HG02884 (cell line): ENCODE measurements around the gene CUBN.

Experiments used
- ATAC-seq: cut with Tn5 transposase; IDR thresholded peaks from one replicate; pipeline ENCODE4 v1.9.1; 2021; ENCODE audit warnings: mild to moderate bottlenecking, moderate library complexity; ENCODE audit not compliant: unreplicated experiment

CUBN gene

DNA sequence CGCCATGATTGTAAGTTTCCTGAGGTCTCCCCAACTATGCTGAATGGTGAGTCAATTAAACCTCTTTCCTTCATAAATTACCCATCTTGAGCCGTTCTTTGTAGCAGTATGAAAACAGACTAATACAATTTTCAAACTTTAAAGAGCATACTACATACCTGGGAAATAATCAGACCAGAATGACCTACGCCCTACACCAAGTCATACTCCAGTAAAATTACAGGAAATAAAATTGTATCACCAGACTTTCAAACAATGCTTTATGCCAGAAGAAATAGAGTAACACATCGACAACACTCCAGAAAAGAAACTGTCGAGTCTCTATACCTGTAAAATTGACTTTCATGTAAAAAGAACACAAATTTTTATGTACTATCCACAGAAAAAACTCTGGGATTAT lies 331.0 kb downstream of the CUBN start:
- ATAC-seq, result no peak

DNA sequence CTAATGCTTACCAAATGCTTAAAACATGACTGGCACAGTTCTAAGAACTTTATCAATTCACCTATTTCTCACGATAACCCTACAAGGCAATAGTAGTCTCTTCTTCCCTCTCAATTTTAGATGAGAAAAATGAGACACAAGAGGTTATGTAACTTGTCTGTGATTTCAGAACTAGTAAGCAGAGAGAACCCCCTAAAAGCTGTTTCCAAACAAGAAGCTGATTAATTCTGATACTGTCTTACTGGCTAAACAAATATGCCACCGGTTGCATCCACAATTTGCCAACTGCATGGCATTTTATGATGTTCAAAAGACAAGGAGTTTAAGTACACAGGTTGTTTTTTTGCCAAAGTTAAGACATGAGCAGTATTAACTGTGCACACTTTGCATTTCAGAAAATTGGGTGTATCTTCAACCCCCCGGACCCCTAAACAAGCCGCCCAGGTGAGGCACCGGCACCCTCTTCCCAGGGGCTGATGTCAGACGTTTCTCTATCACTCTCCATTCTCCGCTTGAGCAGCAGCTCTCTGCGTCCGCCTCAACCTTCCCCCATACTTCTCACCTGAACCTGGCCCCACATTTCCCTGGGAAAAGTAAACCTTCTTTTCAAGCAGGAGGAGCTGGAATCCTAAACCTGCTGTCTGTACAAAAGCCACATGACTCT lies 334.1 kb downstream of the CUBN start:
- no peak for ATAC-seq

DNA sequence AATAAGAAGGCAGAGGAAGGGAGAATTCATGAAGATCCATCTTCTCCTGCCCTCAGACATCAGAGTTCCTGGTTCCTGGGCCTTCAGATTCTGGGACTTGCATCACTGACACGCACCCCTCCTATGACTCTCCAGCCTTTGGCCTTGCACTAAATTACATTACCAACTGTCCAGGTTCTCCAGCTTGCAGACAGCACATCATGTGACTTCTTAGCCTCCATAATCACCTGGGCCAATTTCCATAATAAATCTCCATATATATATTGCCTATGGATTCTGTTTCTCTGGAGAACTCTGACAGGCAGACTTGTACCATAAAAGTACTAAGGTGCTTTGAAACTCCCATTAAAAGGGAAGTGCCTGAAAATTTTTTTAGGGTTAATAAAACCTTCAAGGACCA lies 335.6 kb downstream of the CUBN start:
- no peak for ATAC-seq

DNA sequence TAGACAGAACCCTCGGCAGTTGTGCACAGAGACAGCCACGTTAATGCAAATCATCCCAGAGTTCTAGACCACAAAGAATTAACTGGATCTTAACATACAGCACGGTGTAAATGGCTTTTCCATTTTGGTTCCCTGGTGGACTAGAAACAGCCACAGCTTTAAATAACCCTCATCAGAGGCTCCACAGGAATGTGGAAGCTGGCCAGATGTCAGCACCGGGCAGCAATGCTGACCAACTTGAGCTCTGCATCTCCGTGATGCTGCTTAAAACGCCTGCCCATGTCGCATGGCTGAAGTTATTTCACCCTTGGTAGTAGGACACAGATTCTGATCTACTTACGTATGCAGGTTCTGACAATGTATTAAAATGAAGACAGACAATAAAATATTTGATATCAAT lies 336.9 kb downstream of the CUBN start:
- no peak for ATAC-seq

DNA sequence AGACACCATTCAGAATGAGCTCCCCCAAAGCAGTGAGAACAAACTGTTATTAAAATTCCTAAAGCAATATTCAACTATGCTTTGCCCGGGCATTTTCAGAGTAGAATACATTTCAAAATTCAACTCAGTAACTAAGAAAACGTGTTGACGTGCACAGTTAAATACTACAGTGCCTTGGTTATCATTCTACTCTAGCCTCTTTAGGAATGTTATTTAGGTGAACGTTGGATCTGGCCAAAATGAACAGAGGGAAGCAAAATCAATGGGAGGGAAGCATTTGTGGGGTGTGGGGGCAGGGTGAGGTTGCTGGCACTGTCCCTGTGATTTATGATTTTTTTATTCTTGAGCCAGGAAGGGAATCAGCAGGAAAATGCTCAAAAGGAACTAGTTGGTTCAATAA lies 339.8 kb downstream of the CUBN start:
- no peak for ATAC-seq

DNA sequence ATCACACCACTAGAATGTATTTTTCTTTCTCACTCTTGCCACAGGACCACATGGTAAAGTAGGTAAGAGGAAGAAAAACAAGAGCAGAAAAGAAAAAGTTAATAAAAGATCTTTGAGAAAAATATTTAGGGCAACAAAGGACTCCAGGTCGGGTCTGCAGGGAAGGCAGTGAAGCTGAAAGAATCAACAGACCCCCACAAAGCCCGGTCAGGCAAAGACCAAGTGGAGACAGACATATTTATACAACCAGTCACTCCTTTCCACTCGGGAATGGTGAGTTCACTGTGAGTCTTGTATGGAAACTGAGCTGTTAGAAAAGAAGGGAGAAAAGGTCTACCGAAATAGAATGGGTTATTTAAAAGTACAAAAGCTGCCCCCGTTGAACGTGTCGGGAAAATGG lies 340.4 kb downstream of the CUBN start:
- ATAC-seq, result no peak

DNA sequence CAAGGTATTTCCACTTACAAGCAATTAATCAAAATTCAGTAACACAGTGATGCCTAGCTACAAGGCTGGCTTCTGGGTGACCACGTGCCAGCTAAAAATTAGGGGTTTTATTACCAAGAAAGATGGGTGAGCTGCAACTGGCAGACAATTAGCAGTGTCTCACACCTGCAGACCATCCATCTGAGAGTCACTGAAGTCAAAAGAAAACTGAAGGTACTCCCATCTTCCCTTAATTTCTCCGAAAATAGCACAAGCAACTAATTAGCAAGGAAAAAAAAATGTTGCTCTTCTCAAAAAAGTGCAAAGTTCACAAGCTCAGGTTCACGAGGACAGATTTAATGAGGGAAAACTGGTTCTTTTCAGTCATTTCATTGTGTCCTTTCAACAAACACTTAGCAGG lies 340.8 kb downstream of the CUBN start:
- ATAC-seq, result no peak

DNA sequence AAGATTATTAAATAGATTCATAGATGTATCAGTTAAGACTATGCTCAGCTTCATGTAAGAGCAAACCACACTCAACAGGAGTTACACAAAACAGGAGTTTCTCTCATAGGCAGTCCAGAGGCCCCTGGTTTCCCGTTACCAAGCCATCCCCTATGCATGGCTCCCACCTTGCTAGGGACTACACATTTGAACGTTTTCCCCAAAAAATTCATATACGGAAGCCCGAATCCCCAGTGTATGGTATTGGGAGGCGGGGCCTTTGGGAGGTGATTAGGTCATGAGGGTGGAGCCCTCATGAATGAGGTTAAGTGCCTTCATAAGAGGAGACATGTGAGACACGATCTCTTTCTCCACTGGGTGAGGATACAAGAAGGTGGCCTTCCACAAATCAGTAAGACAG lies 341.5 kb downstream of the CUBN start:
- ATAC-seq, result peak; percentile 39

DNA sequence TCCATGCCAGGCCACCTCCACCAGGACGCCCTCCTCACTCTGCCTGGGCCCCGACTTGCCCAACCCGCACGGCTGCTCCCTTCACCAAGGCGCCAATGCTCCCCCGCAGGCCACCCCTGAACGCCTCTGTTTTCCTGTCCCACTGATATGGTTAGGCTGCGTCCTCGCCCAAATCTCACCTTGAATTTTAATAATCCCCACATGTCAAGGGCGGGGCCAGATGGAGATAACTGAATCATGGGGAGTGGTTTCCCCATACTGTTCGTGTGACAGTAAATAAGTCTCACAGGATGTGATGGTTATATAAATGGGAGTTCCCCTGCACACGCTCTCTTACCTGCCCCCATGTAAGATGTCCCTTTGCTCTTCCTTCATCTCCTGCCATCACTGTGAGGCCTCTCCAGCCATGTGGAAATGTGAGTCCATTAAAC lies 342.2 kb downstream of the CUBN start:
- peak; percentile 81 for ATAC-seq

DNA sequence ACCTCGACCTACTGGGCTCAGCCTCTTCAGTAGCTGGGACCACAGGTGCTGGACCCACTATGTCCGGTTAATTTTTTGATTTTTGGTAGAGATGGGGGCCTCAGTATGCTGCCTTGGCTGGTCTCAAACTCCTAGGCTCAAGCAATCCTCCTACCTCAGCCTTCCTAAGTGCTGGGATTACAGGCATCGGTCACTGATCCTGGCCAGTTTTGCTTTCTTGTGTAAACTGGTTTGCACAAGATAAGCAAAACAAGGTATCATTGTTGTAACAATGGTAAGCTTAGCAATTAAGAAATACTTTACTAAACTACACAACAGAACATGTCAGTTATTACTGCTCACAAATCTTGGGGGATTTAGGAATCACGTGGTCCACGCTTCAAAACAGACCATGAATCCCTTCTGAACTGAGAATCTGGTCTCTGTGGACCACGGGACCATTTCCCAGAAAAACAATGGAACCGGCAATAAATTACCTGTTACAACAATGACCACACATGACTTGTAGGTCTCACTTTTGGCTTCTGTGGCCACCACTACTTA lies 349.2 kb downstream of the CUBN start:
- ATAC-seq, result no peak

DNA sequence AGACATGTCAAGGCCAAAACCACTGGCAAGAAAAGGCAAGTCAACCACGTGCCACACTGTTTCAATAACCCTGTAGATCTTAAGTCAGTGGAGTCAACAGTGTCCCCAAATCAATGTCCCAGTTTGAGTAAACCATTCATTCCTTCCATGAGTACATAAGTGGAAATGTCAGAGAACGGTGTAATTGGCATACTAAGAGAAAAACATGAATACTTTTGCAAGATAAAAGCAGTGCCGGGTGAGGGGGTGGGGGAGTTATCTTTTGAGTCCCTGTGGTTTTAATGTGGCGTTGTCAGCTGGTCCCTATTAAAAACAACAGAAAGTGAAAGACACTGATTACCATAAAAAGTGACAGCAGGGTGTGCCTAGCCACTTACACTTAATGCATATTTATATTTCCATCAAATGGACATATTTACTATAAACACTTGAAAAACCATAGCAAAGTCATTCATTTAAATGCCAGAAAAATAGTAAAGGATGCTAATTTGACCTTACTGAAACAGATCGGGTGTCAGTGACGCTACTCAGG lies 350.2 kb downstream of the CUBN start:
- peak; percentile 81 for ATAC-seq

DNA sequence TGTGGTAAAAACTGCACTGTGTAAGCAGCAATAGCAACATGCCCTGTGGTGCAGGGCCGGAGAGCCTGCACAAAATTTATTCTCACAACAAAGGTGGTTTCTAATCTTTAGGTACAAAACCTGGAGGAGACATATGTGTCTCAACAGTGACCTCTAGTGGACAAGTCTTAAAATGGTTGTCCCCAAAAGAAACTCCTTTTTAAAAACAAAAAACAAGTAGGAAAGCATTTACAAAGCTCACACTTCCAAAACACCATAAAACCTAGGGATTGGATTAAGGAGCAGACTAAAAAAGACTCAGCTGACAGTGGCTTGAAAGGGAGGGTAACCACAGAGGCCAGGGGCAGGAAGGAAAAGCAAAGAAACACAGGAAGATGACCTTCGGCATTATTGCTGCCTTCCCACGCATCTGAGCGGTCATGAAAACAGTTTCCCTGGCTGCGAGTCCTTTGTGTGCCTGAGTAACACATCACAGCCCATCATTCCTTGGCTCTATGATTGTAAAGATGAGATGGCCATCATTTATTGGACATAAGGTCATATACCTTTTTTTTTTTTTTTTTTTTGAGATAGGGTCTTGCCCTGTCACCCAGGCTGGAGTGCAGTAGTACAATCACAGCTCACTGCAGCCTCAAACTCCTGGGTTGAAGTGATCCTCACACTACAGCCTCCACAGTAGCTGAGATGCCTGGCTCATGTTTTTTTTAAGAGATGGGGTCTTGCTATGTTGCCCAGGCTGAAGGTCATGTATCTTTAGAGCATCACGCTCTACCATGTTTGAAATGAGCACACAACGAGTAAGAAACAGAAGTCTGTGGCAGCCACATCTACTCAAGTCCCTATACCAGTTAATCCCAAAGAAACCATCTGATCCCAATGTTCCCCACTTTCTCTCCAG lies 351.9 kb downstream of the CUBN start:
- no peak for ATAC-seq

DNA sequence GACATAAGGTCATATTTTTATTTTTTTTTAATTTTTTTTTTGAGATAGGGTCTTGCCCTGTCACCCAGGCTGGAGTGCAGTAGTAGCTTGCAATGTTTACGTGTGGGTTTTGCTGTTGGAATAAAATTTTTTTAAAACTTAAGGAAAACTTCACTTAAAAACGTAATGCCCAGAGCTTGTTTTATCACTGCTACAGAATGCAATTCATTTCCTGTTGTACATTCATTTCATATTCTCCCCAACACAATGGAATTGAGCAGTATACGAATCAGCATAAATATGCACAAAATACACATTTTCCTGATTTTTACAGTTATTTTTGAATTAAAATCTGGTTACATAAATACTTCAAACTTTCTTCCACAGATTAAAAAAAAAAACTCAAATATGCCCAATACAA lies 352.7 kb downstream of the CUBN start:
- no peak for ATAC-seq
